ENCODE measurements around the gene PRKAR2B. TPM values are rescaled to one million over a fixed set of nuclear protein-coding genes. Genes with fewer than 3 reads are reported as not detected.

PRKAR2B gene
- total RNA-seq, 1 donor from 2014 or later, result 14.6 TPM

- Mint-ChIP-seq H3K4me1 (ENCODE audit: low read depth, unreplicated experiment) (no peaks in the 10 kb centered on the region), H3K27ac (ENCODE audit: unreplicated experiment) (no peak overlapping the region), H3K4me3 (ENCODE audit: unreplicated experiment) (no peak overlapping the region), H3K27me3 (ENCODE audit: unreplicated experiment) (no peaks in the 10 kb centered on the region), H3K9me3 (ENCODE audit: unreplicated experiment) (no peaks in the 10 kb centered on the region), H3K36me3 (ENCODE audit: unreplicated experiment) (peaks cover 14% of the 10 kb centered on the region)
- TF ChIP-seq CTCF (IDR thresholded peaks at IDR 0.05; ENCODE audit: partially characterized antibody, unreplicated experiment), result no peak
- DNase-seq, result no peak
These were observed 165.1 kb downstream of the PRKAR2B start for GRCh38 chr7:107209565-107209964.

- no peaks in the 10 kb centered on the region for H3K27me3 Mint-ChIP-seq (ENCODE audit: unreplicated experiment)
- no peak overlapping the region for H3K27ac Mint-ChIP-seq (ENCODE audit: unreplicated experiment)
- no peak for TF ChIP-seq CTCF (IDR thresholded peaks at IDR 0.05; ENCODE audit: partially characterized antibody, unreplicated experiment)
- DNase-seq, result no peak
- H3K4me3 Mint-ChIP-seq (ENCODE audit: unreplicated experiment), result no peak overlapping the region
- H3K4me1 Mint-ChIP-seq (ENCODE audit: low read depth, unreplicated experiment), result no peaks in the 10 kb centered on the region
- peaks cover 14% of the 10 kb centered on the region for H3K36me3 Mint-ChIP-seq (ENCODE audit: unreplicated experiment)
- no peaks in the 10 kb centered on the region for H3K9me3 Mint-ChIP-seq (ENCODE audit: unreplicated experiment)
These were observed 165.9 kb downstream of the PRKAR2B start for GRCh38 chr7:107210400-107210799.

Other genes starting within 250 kb of the PRKAR2B start
- gene PIK3CG, start 179.4 kb upstream of the PRKAR2B start, total RNA-seq (ENCODE audit: unreplicated experiment), result not detected
- gene HBP1, start 124.3 kb downstream of the PRKAR2B start, total RNA-seq (ENCODE audit: unreplicated experiment), result 39.7 TPM